HepG2 (cell line): ENCODE results near the gene CHAF1B. TPM values are rescaled to one million over a fixed set of nuclear protein-coding genes. Genes with fewer than 3 reads are reported as not detected.

ENCODE experiments used
- ATAC-seq: fragments of 200-7000 bp; cut with Tn5 transposase; 3 replicates; pipeline ENCODE4 v1.9.1; 2020; ENCODE audit warnings: mild to moderate bottlenecking, moderate library complexity
- BruUV-seq: library from RNA; stranded (reverse); fragments of 400-500 nt; replicated peaks from 2 replicates; lab custom pipeline; 2021; lab: Mats Ljungman, UMichigan
- CTCF ChIA-PET: fragments of 300-600 bp; formaldehyde crosslinking; extraction: SDS; loops from one replicate; lab custom pipeline; 2021; ENCODE audit warnings: low total read pairs, inconsistent platforms, low intra/inter-chr PET ratio; lab: Yijun Ruan, JAX
- POLR2A ChIA-PET: fragments of 350-600 bp; sonication (Branson Sonifier 250); formaldehyde crosslinking; loops from one replicate; lab custom pipeline; 2020; ENCODE audit warnings: antibody characterized with exemption, inconsistent platforms; lab: Yijun Ruan, JAX
- DNase-seq: peaks from one replicate; pipeline ENCODE4 v3.0.0-alpha.2; 2015; ENCODE audit warnings: low spot score
- FAIRE-seq: peaks from 3 replicates; lab custom pipeline; 2011; peaks lifted over from hg19 to GRCh38; lab: Jason Lieb, UNC
- H2AFZ ChIP-seq: one replicate; pipeline ENCODE4 v1.6.1; 2011; ENCODE audit warnings: low read length, inconsistent platforms
- H3K27ac ChIP-seq: fragments of 300-600 bp; 3 replicates; pipeline ENCODE4 v1.8.0; 2011; ENCODE audit warnings: mixed run types, mild to moderate bottlenecking, mixed read lengths, low read length, inconsistent platforms; ENCODE audit not compliant: insufficient read depth; ENCODE audit errors: extremely low read length
- H3K27me3 ChIP-seq, 2 experiments: fragments of 200-600 bp in 1 of 2; 2 replicates in 1 of 2; 3 replicates in 1 of 2; pipeline versions ENCODE4 v1.6.0 to v1.8.0; 2011; ENCODE audit warnings: low read length in 2 of 2, mild to moderate bottlenecking in 2 of 2, moderate library complexity in 2 of 2, inconsistent platforms in 1 of 2; ENCODE audit not compliant: insufficient read depth in 2 of 2, control insufficient read depth in 1 of 2
- H3K36me3 ChIP-seq, 2 experiments: fragments of 200-600 bp in 1 of 2; replicated peaks in 1 of 2; 2 replicates in 1 of 2; 3 replicates in 1 of 2; pipeline versions ENCODE4 v1.5.1 to v1.8.0; 2011; ENCODE audit warnings: low read length in 2 of 2, inconsistent platforms in 1 of 2; ENCODE audit not compliant: insufficient read depth in 2 of 2, control insufficient read depth in 1 of 2
- H3K4me1 ChIP-seq: 2 replicates; pipeline ENCODE4 v1.5.1; 2012; ENCODE audit warnings: low read length, inconsistent platforms; ENCODE audit not compliant: insufficient read depth
- H3K4me2 ChIP-seq: 2 replicates; pipeline ENCODE4 v1.6.0; 2011; ENCODE audit warnings: low read depth, low read length, inconsistent platforms
- H3K4me3 ChIP-seq, 3 experiments: fragments of 200-600 bp in 1 of 3; sonication (generic), shearing (Covaris generic) in 1 of 3; replicated peaks in 1 of 3; 2 replicates each; pipeline ENCODE4 v1.5.1; 2011 to 2016; ENCODE audit warnings: low read length in 3 of 3, inconsistent platforms in 2 of 3, low read depth in 2 of 3, mild to moderate bottlenecking in 2 of 3, control low read depth in 1 of 3, mixed read lengths in 1 of 3; ENCODE audit not compliant: insufficient read depth in 1 of 3
- H3K79me2 ChIP-seq: one replicate; pipeline ENCODE4 v1.6.1; 2011; ENCODE audit warnings: low read length, inconsistent platforms; ENCODE audit not compliant: insufficient read depth
- H3K9ac ChIP-seq: 2 replicates; pipeline ENCODE4 v1.6.0; 2011; ENCODE audit warnings: mild to moderate bottlenecking, low read depth, low read length, inconsistent platforms; ENCODE audit not compliant: insufficient read depth
- H3K9me3 ChIP-seq: 2 replicates; pipeline ENCODE4 v1.5.1; 2012; ENCODE audit warnings: mild to moderate bottlenecking, low read length
- H4K20me1 ChIP-seq: 2 replicates; pipeline ENCODE4 v1.6.0; 2011; ENCODE audit warnings: inconsistent platforms, mild to moderate bottlenecking, low read length, moderate library complexity; ENCODE audit not compliant: insufficient read depth
- AGO1 ChIP-seq: fragments of 200-400 bp; formaldehyde crosslinking; IDR thresholded peaks from 2 replicates; pipeline ENCODE4 v1.6.1; 2017; ENCODE audit warnings: mild to moderate bottlenecking, low read depth, low read length, moderate library complexity; ENCODE audit not compliant: poor library complexity, severe bottlenecking
- E2F2 ChIP-seq: sonication (generic); formaldehyde crosslinking; IDR thresholded peaks from 2 replicates; pipeline ENCODE4 v1.4.0; 2020; ENCODE audit warnings: missing genetic modification reagents, borderline replicate concordance
- HNRNPLL ChIP-seq: fragments of 200-400 bp; formaldehyde crosslinking; IDR thresholded peaks from 2 replicates; pipeline ENCODE4 v1.6.1; 2017; ENCODE audit warnings: mild to moderate bottlenecking, low read depth, low read length; ENCODE audit not compliant: poor library complexity, severe bottlenecking
- MEF2D ChIP-seq: sonication (generic); formaldehyde crosslinking; IDR thresholded peaks from 2 replicates; pipeline ENCODE4 v1.5.1; 2020; ENCODE audit warnings: mild to moderate bottlenecking, missing genetic modification reagents
- MXD4 ChIP-seq: IDR thresholded peaks from 2 replicates; pipeline ENCODE4 v1.6.1; 2016; ENCODE audit warnings: mild to moderate bottlenecking, missing biosample characterization, missing genetic modification reagents
- PHF5A ChIP-seq: IDR thresholded peaks from one replicate; pipeline ENCODE4 v1.6.1; 2018; ENCODE audit warnings: low read depth, missing genetic modification reagents; ENCODE audit not compliant: unreplicated experiment
- POLR2AphosphoS5 ChIP-seq: IDR thresholded peaks from 2 replicates; pipeline ENCODE4 v1.6.1; 2012; ENCODE audit warnings: low read depth, low read length
- SMAD1 ChIP-seq: sonication (generic); formaldehyde crosslinking; IDR thresholded peaks from 2 replicates; pipeline ENCODE4 v1.4.0; 2020; ENCODE audit warnings: missing genetic modification reagents, low read depth, mild to moderate bottlenecking, borderline replicate concordance
- TSC22D2 ChIP-seq: sonication (generic); formaldehyde crosslinking; IDR thresholded peaks from 2 replicates; pipeline ENCODE4 v1.5.1; 2020; ENCODE audit warnings: missing genetic modification reagents, mild to moderate bottlenecking, borderline replicate concordance
- ZBTB8A ChIP-seq: sonication (generic); formaldehyde crosslinking; IDR thresholded peaks from 2 replicates; pipeline ENCODE4 v1.4.0; 2020; ENCODE audit warnings: mild to moderate bottlenecking, low read depth, missing genetic modification reagents, borderline replicate concordance
- ZFP36L2 ChIP-seq: sonication (generic); formaldehyde crosslinking; IDR thresholded peaks from 2 replicates; pipeline ENCODE4 v1.4.0; 2020; ENCODE audit warnings: missing genetic modification reagents
- ZNF282 ChIP-seq: fragments of 450-650 bp; IDR thresholded peaks from 2 replicates; pipeline ENCODE4 v1.6.1; 2018; ENCODE audit not compliant: partially characterized antibody
- ZNF550 ChIP-seq: sonication (generic); formaldehyde crosslinking; IDR thresholded peaks from 2 replicates; pipeline ENCODE4 v1.4.0; 2020; ENCODE audit warnings: mild to moderate bottlenecking, missing genetic modification reagents, borderline replicate concordance
- ZNF607 ChIP-seq: sonication (generic); formaldehyde crosslinking; IDR thresholded peaks from 2 replicates; pipeline ENCODE4 v1.5.1; 2020; ENCODE audit warnings: missing genetic modification reagents, mild to moderate bottlenecking, borderline replicate concordance
- ZNF780A ChIP-seq: sonication (generic); formaldehyde crosslinking; IDR thresholded peaks from 2 replicates; pipeline ENCODE4 v1.8.0; 2022; ENCODE audit warnings: mild to moderate bottlenecking, missing genetic modification reagents, moderate library complexity
- WGBS: methylation state at CpG from one replicate; pipeline ENCODE4 v1.1.6; 2017; ENCODE audit warnings: low lambda C conversion rate; 5-methylcytosine and 5-hydroxymethylcytosine counted together
- in situ Hi-C: cut with HindIII; loops from 2 replicates; pipeline ENCODE4 v1.10.0; 2017; ENCODE audit warnings: low pct_unique_long_range_greater_than_20kb; ENCODE audit not compliant: extremely low pct_ligation_motif_present
- intact Hi-C: fragments of 100-400 bp; cut with micrococcal nuclease; formaldehyde crosslinking; loops from one replicate; pipeline ENCODE4 v1.10.0; 2022; ENCODE audit not compliant: unreplicated experiment
- polyA plus RNA-seq, 8 experiments: library from polyadenylated mRNA; depleted of rRNA in 3 of 8; stranded (reverse) in 7 of 8; unstranded in 1 of 8; fragments of >200 nt; fragmentation: Illumina TruSeq in 4 of 8; extraction: Trizol in 4 of 8; gene quantifications; 2 replicates each; pipeline versions ENCODE4 v1.2.1 to v1.2.3, GENCODE V29; 2011 to 2016; ENCODE audit warnings: low read depth in 4 of 8, missing spikeins in 1 of 8, mixed read lengths in 1 of 8; ENCODE audit not compliant: insufficient read depth in 1 of 8
- total RNA-seq, 5 experiments: library from RNA; depleted of rRNA; stranded (reverse); fragments of >200 nt; fragmentation: Illumina TruSeq; extraction: Trizol; gene quantifications; 2 replicates each; pipeline ENCODE4 v1.2.3, GENCODE V29; 2016; ENCODE audit warnings: low read depth in 1 of 5
- TF ChIP-seq, protein P1 (sequence below): IDR thresholded peaks from 2 replicates; pipeline ENCODE4 v1.6.1; 2016; ENCODE audit warnings: missing compliant biosample characterization, missing genetic modification reagents, borderline replicate concordance

The CHAF1B gene
- total and polyA plus RNA-seq, 2 of the 13 experiments (the other 11 are each of a cell fraction or from before 2014, with no cell fraction given) = 5.1 to 14.1 TPM

DNA sequence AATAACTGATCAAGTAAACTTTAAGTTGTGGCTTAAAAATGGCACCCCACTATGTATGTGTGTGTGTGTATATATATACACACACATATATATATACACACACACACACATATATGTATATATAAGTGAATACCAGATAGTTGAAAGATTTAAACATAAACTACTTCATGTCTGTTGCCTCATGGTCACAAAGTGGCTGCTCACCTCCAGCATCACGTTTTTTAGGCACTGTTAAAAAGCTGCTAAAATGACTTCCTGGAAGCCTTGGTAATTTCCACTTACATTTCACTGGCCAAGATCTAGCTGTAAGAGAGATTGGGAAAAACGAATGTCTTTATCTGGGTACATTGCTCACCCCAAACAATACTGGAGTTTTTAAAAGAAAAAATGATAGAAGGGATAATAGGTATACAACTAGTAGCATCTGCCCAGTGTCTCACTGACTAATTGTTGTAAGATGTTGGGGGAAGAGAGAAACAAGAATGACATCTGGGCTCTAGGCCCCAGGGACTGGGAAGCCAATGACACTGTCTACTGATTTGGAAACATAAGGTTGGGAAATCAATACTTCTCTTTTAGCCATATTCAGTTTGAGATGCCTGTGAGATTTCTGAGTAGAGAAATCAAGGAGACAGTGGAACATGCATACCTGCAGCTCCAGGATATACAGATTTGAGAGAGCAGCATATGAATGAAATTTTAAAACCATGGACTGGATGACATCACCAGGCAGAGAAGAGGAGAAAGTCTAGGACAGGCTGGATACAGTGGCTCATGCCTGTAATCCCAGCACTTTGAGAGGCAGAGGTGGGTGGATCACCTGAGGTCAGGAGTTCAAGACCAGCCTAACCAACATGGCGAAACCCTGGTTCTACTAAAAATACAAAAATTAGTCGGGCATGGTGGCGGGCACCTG is 51.9 kb downstream of the CHAF1B start:
- Histone ChIP-seq H3K27ac (no peak overlapping the region), H3K79me2 (no peaks in the 10 kb centered on the region), H3K9ac (no peak overlapping the region), H3K4me3 (no peak overlapping the region), H4K20me1 (no peaks in the 10 kb centered on the region), H3K9me3 (no peaks in the 10 kb centered on the region), H3K36me3 (no peaks in the 10 kb centered on the region), H3K27me3 (no peaks in the 10 kb centered on the region), H3K4me1 (peaks cover 24% of the 10 kb centered on the region), H2AFZ (no peak overlapping the region), H3K4me2 (no peak overlapping the region)
- in situ Hi-C loops (no loop called here), intact Hi-C loops (no loop called here)
- 31% methylated on average over 5 of the region's 5 CpGs for WGBS
- ChIA-PET CTCF (no interaction called here), POLR2A (no interaction called here)
- DNase-seq = no peak
- no peak for FAIRE-seq
- BruUV-seq = no TSS peak
- no peak for ATAC-seq
- TF ChIP-seq MEF2D (CRISPR knock-in tag) (no peak), POLR2AphosphoS5 (no peak)

DNA sequence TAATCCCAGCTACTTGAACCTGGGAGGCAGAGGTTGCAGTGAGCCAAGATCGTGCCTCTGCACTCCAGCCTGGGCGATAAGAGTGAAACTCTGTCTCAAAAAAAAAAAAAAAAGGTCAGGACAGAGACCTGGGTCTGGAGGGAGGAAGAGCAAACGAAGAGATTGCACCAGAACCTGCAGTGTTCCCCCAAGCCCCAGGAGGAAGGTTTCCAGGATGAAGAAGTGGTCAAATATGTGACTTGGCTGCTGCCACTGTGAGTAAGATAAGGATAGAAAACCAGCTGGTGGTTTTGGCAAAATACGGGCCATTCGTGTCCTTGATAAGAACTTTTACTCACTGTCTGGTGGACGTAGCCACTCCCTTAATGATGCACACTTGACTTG is 52.5 kb downstream of the CHAF1B start:
- Histone ChIP-seq H3K9ac (no peak overlapping the region), H3K4me1 (peaks cover 19% of the 10 kb centered on the region), H4K20me1 (no peaks in the 10 kb centered on the region), H2AFZ (no peak overlapping the region), H3K4me3 (no peak overlapping the region), H3K9me3 (no peaks in the 10 kb centered on the region), H3K4me2 (no peak overlapping the region), H3K79me2 (no peaks in the 10 kb centered on the region), H3K27me3 (no peaks in the 10 kb centered on the region), H3K27ac (no peak overlapping the region), H3K36me3 (no peaks in the 10 kb centered on the region)
- TF ChIP-seq MXD4 (CRISPR knock-in tag) (no peak), TSC22D2 (CRISPR knock-in tag) (no peak), ZBTB8A (no peak), ZNF550 (CRISPR knock-in tag) (no peak), PHF5A (CRISPR knock-in tag) (no peak), HNRNPLL (no peak), AGO1 (no peak), SMAD1 (CRISPR knock-in tag) (no peak), ZNF607 (no peak), ZFP36L2 (CRISPR knock-in tag) (no peak), ZNF282 (no peak), E2F2 (CRISPR knock-in tag) (no peak), ZNF780A (no peak)
- TF ChIP-seq, protein P1, sequence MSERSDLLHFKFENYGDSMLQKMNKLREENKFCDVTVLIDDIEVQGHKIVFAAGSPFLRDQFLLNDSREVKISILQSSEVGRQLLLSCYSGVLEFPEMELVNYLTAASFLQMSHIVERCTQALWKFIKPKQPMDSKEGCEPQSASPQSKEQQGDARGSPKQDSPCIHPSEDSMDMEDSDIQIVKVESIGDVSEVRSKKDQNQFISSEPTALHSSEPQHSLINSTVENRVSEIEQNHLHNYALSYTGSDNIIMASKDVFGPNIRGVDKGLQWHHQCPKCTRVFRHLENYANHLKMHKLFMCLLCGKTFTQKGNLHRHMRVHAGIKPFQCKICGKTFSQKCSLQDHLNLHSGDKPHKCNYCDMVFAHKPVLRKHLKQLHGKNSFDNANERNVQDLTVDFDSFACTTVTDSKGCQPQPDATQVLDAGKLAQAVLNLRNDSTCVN (CRISPR knock-in tag) = no peak
- no peak for ATAC-seq
- ChIA-PET POLR2A (no interaction called here), CTCF (no interaction called here)
- BruUV-seq = no TSS peak
- WGBS = 42% methylated on average over 6 of the region's 6 CpGs
- in situ Hi-C loops = no loop called here
- DNase-seq = no peak
- intact Hi-C loops = no loop called here
- FAIRE-seq = no peak
